Measurements from ENCODE around the gene MAP1S. TPM values are rescaled to one million over a fixed set of nuclear protein-coding genes. Genes with fewer than 3 reads are reported as not detected.

MAP1S gene
- total and polyA plus RNA-seq, 2 of the 13 experiments (the other 11 are each of a cell fraction or from before 2014, with no cell fraction given), result 3.8 to 7.3 TPM

DNA sequence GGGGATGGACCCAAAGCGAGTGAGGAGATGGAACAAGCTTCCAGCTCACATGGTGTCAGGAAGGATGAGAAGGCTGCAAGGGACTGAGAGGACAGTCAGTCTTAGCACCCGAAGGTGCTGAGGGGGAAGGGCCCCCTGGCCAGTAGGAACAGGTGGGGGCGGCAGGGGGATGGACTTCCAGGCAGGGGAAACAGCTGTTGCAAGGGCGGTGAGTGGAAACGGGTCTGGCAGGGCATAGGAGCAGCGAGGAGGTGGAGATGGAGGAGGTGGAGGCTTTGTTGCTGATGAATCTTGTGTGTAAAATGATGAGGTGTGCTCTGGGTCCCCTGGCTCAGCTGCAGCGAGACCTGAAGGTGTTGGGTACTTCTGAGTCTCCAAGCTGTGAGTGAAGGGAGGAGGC, 1.2 kb downstream of the MAP1S start:
- no peaks in the 10 kb centered on the region for H3K9me3 ChIP-seq (ENCODE audit: low read length)
- H3K27me3 ChIP-seq (ENCODE audit: control insufficient read depth in 1 of 2, insufficient read depth in 2 of 2, low read length in 2 of 2), result no peaks in the 10 kb centered on the region; a peak in 1 of 5 replicates
- peaks cover 11% of the 10 kb centered on the region; the same call in 1 of the 2 replicates for H4K20me1 ChIP-seq (ENCODE audit: insufficient read depth, low read length)
- peak overlapping the region; percentile 87 to 96 (median 89) for H3K4me3 ChIP-seq (replicated peaks in 1 of 3; ENCODE audit: insufficient read depth in 1 of 3, low read depth in 2 of 3, low read length in 3 of 3)
- ATAC-seq (no peak), FAIRE-seq (no peak), DNase-seq (ENCODE audit: low spot score) (no peak)
- peaks cover 19% of the 10 kb centered on the region for H3K79me2 ChIP-seq (ENCODE audit: insufficient read depth, low read length)
- in situ Hi-C loops (cut with HindIII; ENCODE audit: extremely low pct_ligation_motif_present, low pct_unique_long_range_greater_than_20kb), result no loop called here
- H3K36me3 ChIP-seq (replicated peaks in 1 of 2; ENCODE audit: control insufficient read depth in 1 of 2, insufficient read depth in 2 of 2, low read length in 2 of 2), result peaks cover 10 to 15% of the 10 kb centered on the region in 2 experiments; a peak in 4 of 5 replicates
- ChIA-PET POLR2A (interaction anchor here (1.3 to 2.3 kb wide), 2 partner anchors 20 to 46 kb away, joined by 3 to 7 read pairs; no protein-coding TSS in a partner anchor), CTCF (ENCODE audit: low intra/inter-chr PET ratio, low total read pairs) (no interaction called here)
- intact Hi-C loops (cut with micrococcal nuclease; ENCODE audit: unreplicated experiment), result no loop called here
- H3K9ac ChIP-seq (ENCODE audit: insufficient read depth, low read depth, low read length), result peak overlapping the region; percentile 82; the same call in 1 of the 2 replicates
- no peak overlapping the region for H3K27ac ChIP-seq (ENCODE audit: extremely low read length, insufficient read depth, low read length)
- peaks cover 40% of the 10 kb centered on the region for H3K4me1 ChIP-seq (ENCODE audit: insufficient read depth, low read length)
- no TSS peak for BruUV-seq (replicated peaks)
- TF ChIP-seq ZNF510 (CRISPR knock-in tag; IDR thresholded peaks at IDR 0.05; ENCODE audit: low read depth) (no peak), SIN3A (IDR thresholded peaks at IDR 0.05; ENCODE audit: borderline replicate concordance, low read depth, low read length) (peak; percentile 39; the same call in 1 of the 2 replicates), HDAC2 (CRISPR knock-in tag; IDR thresholded peaks at IDR 0.05) (no peak), FOXP1 (IDR thresholded peaks at IDR 0.05) (no peak), FOXP1 (CRISPR knock-in tag; IDR thresholded peaks at IDR 0.05) (no peak), JUN (CRISPR knock-in tag; IDR thresholded peaks at IDR 0.05) (no peak), ZNF20 (CRISPR knock-in tag; IDR thresholded peaks at IDR 0.05) (no peak), RFXANK (CRISPR knock-in tag; IDR thresholded peaks at IDR 0.05) (no peak), GATAD2A (CRISPR knock-in tag; IDR thresholded peaks at IDR 0.05) (no peak), ARHGAP35 (CRISPR knock-in tag; IDR thresholded peaks at IDR 0.05; ENCODE audit: borderline replicate concordance) (no peak), WIZ (CRISPR knock-in tag; IDR thresholded peaks at IDR 0.05) (no peak), ZNF260 (CRISPR knock-in tag; IDR thresholded peaks at IDR 0.05; ENCODE audit: borderline replicate concordance, low read depth) (no peak), REPIN1 (CRISPR knock-in tag; IDR thresholded peaks at IDR 0.05; ENCODE audit: borderline replicate concordance, low read depth) (no peak), KLF15 (CRISPR knock-in tag; IDR thresholded peaks at IDR 0.05; ENCODE audit: borderline replicate concordance) (no peak), ISL2 (CRISPR knock-in tag; IDR thresholded peaks at IDR 0.05) (no peak)
- TF ChIP-seq, protein P1, sequence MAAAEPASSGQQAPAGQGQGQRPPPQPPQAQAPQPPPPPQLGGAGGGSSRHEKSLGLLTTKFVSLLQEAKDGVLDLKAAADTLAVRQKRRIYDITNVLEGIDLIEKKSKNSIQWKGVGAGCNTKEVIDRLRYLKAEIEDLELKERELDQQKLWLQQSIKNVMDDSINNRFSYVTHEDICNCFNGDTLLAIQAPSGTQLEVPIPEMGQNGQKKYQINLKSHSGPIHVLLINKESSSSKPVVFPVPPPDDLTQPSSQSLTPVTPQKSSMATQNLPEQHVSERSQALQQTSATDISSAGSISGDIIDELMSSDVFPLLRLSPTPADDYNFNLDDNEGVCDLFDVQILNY (CRISPR knock-in tag; conservative IDR thresholded peaks at IDR 0.05), result no peak
- TF ChIP-seq, protein P2, sequence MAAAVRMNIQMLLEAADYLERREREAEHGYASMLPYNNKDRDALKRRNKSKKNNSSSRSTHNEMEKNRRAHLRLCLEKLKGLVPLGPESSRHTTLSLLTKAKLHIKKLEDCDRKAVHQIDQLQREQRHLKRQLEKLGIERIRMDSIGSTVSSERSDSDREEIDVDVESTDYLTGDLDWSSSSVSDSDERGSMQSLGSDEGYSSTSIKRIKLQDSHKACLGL (CRISPR knock-in tag; IDR thresholded peaks at IDR 0.05), result 0 out of 2 replicates have a peak, but pooled peaks have one; percentile 9
- WGBS (ENCODE audit: low lambda C conversion rate), result 38% methylated on average over 6 of the region's 7 CpGs
- H3K4me2 ChIP-seq (ENCODE audit: low read depth, low read length), result peak overlapping the region; percentile 99
- no peak overlapping the region for H2AFZ ChIP-seq (ENCODE audit: low read length)
